Measurements from ENCODE around the gene AP2M1. TPM values are rescaled to one million over a fixed set of nuclear protein-coding genes. Genes with fewer than 3 reads are reported as not detected.

Gene AP2M1
- polyA plus RNA-seq, 1 donor from 2014 or later, result 551 TPM

- Histone ChIP-seq H3K9me3 (ENCODE audit: low read length) (no peaks in the 10 kb centered on the region), H3K4me3 (ENCODE audit: low read length) (no peak overlapping the region), H3F3A (ENCODE audit: insufficient read depth, low read length, poor library complexity, severe bottlenecking) (no peaks in the 10 kb centered on the region), H3K9me2 (ENCODE audit: insufficient read depth, low read length) (no peaks in the 10 kb centered on the region), H3K79me2 (replicated peaks; ENCODE audit: insufficient read depth, low read length) (no peaks in the 10 kb centered on the region), H3K9ac (ENCODE audit: low read length) (no peak overlapping the region), H3K27ac (ENCODE audit: low read length) (no peak overlapping the region), H3K36me3 (ENCODE audit: insufficient read depth, low read length) (no peaks in the 10 kb centered on the region), H3K27me3 (ENCODE audit: insufficient read depth, low read depth, low read length) (no peaks in the 10 kb centered on the region), H4K20me1 (ENCODE audit: insufficient read depth) (no peaks in the 10 kb centered on the region), H3K4me2 (ENCODE audit: low read length) (no peak overlapping the region), H2AFZ (ENCODE audit: low read depth, low read length) (no peak overlapping the region)
- TF ChIP-seq RAD21 (conservative IDR thresholded peaks at IDR 0.05) (no peak), EZH2 (IDR thresholded peaks at IDR 0.05; ENCODE audit: borderline replicate concordance, insufficient read depth, low read length, poor library complexity, severe bottlenecking) (no peak), TAF1 (IDR thresholded peaks at IDR 0.05; ENCODE audit: low read depth) (no peak), SMC3 (conservative IDR thresholded peaks at IDR 0.05; ENCODE audit: poor library complexity) (no peak), EP300 (conservative IDR thresholded peaks at IDR 0.05; ENCODE audit: poor library complexity, severe bottlenecking) (no peak), MXI1 (conservative IDR thresholded peaks at IDR 0.05; ENCODE audit: poor library complexity, severe bottlenecking) (no peak), REST (IDR thresholded peaks at IDR 0.05; ENCODE audit: borderline replicate concordance) (no peak), POLR2AphosphoS5 (IDR thresholded peaks at IDR 0.05) (no peak), CTCF (IDR thresholded peaks at IDR 0.05; ENCODE audit: poor library complexity, severe bottlenecking) (no peak)
Measured at GRCh38 chr3:184143327-184143726, 31.3 kb upstream of the AP2M1 start.

- Histone ChIP-seq H3K36me3 (ENCODE audit: insufficient read depth, low read length) (no peaks in the 10 kb centered on the region), H3K4me2 (ENCODE audit: low read length) (no peak overlapping the region), H3K79me2 (replicated peaks; ENCODE audit: insufficient read depth, low read length) (no peaks in the 10 kb centered on the region), H2AFZ (ENCODE audit: low read depth, low read length) (no peak overlapping the region), H3F3A (ENCODE audit: insufficient read depth, low read length, poor library complexity, severe bottlenecking) (no peaks in the 10 kb centered on the region), H3K27me3 (ENCODE audit: insufficient read depth, low read depth, low read length) (no peaks in the 10 kb centered on the region), H3K27ac (ENCODE audit: low read length) (no peak overlapping the region), H3K4me3 (ENCODE audit: low read length) (no peak overlapping the region), H4K20me1 (ENCODE audit: insufficient read depth) (no peaks in the 10 kb centered on the region), H3K9ac (ENCODE audit: low read length) (no peak overlapping the region), H3K9me3 (ENCODE audit: low read length) (no peaks in the 10 kb centered on the region), H3K9me2 (ENCODE audit: insufficient read depth, low read length) (no peaks in the 10 kb centered on the region)
- no peak for TF ChIP-seq EZH2 (IDR thresholded peaks at IDR 0.05; ENCODE audit: borderline replicate concordance, insufficient read depth, low read length, poor library complexity, severe bottlenecking)
- TF ChIP-seq POLR2AphosphoS5 (IDR thresholded peaks at IDR 0.05), result no peak
- no peak for TF ChIP-seq TAF1 (IDR thresholded peaks at IDR 0.05; ENCODE audit: low read depth)
- no peak for TF ChIP-seq SMC3 (conservative IDR thresholded peaks at IDR 0.05; ENCODE audit: poor library complexity)
- TF ChIP-seq RAD21 (conservative IDR thresholded peaks at IDR 0.05), result no peak
- TF ChIP-seq REST (IDR thresholded peaks at IDR 0.05; ENCODE audit: borderline replicate concordance), result no peak
- TF ChIP-seq MXI1 (conservative IDR thresholded peaks at IDR 0.05; ENCODE audit: poor library complexity, severe bottlenecking), result no peak
- TF ChIP-seq EP300 (conservative IDR thresholded peaks at IDR 0.05; ENCODE audit: poor library complexity, severe bottlenecking), result no peak
Measured at GRCh38 chr3:184144505-184144904, 30.1 kb upstream of the AP2M1 start.
